AG10803 (cell line): ENCODE data around the gene NIPA2.

Experiments
- DNase-seq: peaks from one replicate; pipeline ENCODE4 v3.0.0; 2010; ENCODE audit warnings: low read depth
- H3K4me3 ChIP-seq: 2 replicates; pipeline ENCODE4 v1.5.1; 2011; ENCODE audit warnings: mild to moderate bottlenecking, low read length, control low read depth
- TF ChIP-seq, protein P1 (sequence below): conservative IDR thresholded peaks from 2 replicates; pipeline ENCODE4 v1.5.1; 2011; ENCODE audit warnings: mild to moderate bottlenecking, low read length, control low read depth, inconsistent platforms

The NIPA2 gene

DNA sequence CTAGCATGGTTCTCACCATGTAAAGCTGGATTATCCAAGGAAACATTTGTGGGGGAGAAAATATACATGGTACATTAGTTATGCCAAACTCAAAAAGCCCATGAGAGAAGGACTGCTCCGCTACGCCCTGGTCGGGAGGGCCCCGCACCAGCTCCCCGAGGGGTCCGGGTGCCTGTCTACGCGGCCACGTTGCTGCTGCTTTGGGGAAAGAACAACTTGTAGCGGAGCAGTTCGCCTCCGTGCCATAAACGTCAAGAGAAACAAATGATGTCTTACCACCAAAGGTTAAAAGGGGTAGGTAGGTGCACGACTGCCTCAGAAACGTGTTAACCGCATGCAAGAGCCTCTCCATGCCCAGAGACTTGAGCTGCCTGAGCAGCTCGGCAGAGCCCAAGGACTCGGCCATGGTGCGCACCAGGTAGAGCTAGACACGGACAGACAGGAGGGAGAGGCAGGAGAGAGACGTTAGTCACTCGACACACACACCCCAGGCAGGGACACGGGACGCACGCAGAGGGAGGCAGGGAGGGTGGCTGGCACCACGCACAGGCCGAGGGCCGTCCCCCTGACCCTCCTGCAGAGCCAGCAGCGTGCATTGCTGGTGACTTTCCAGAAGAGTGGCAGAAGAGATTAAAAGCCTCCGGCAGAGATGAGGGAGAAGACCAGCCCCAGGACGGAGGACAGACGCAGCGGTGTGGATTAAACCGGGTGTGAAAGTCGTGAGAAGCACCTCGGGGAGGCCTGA is 78.3 kb downstream of the NIPA2 start:
- no peak overlapping the region for H3K4me3 ChIP-seq
- no peak for DNase-seq
- TF ChIP-seq, protein P1, sequence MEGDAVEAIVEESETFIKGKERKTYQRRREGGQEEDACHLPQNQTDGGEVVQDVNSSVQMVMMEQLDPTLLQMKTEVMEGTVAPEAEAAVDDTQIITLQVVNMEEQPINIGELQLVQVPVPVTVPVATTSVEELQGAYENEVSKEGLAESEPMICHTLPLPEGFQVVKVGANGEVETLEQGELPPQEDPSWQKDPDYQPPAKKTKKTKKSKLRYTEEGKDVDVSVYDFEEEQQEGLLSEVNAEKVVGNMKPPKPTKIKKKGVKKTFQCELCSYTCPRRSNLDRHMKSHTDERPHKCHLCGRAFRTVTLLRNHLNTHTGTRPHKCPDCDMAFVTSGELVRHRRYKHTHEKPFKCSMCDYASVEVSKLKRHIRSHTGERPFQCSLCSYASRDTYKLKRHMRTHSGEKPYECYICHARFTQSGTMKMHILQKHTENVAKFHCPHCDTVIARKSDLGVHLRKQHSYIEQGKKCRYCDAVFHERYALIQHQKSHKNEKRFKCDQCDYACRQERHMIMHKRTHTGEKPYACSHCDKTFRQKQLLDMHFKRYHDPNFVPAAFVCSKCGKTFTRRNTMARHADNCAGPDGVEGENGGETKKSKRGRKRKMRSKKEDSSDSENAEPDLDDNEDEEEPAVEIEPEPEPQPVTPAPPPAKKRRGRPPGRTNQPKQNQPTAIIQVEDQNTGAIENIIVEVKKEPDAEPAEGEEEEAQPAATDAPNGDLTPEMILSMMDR = no peak

DNA sequence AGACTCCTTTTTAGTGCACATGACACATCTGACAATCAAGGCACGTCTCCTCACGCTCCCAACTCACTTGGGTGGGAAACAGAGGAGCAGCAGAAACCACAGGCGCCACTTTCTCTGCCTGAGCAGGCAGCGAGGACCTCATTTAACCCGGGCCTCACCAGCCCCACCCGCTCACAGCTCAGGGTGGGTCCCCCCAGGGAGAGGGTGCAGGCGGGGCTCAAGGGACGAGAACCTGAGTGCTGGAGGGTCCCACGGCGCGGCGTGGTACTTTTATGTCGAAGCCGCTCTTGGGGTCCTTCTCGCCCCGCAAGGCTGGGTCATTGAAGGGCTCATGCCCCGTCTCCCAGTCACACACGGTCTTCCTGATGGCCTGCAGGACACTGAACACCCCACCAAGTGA is 79.1 kb downstream of the NIPA2 start:
- no peak for DNase-seq
- no peak overlapping the region for H3K4me3 ChIP-seq
- TF ChIP-seq, protein P1 = no peak
